KMS-11 (cell line): Measurements from ENCODE around the gene BMAL2.

ENCODE experiments used
- H2AFZ ChIP-seq: fragments of 200-600 bp; sonication (generic); 2 replicates; pipeline ENCODE4 v1.6.1; 2016; ENCODE audit warnings: antibody characterized with exemption, mixed run types, low read depth
- H3K27ac ChIP-seq: fragments of 200-600 bp; sonication (generic); 2 replicates; pipeline ENCODE4 v1.6.1; 2016; ENCODE audit warnings: mild to moderate bottlenecking, mixed run types
- H3K27me3 ChIP-seq: fragments of 200-600 bp; sonication (generic); 2 replicates; pipeline ENCODE4 v1.6.1; 2017; ENCODE audit warnings: mild to moderate bottlenecking, low read depth, mixed run types, moderate library complexity; ENCODE audit not compliant: insufficient read depth
- H3K36me3 ChIP-seq: fragments of 200-600 bp; sonication (generic); 2 replicates; pipeline ENCODE4 v1.6.1; 2017; ENCODE audit warnings: mild to moderate bottlenecking, mixed run types; ENCODE audit not compliant: insufficient read depth
- H3K4me1 ChIP-seq: fragments of 200-600 bp; sonication (generic); 2 replicates; pipeline ENCODE4 v1.6.1; 2016; ENCODE audit warnings: mild to moderate bottlenecking, low read depth, mixed run types; ENCODE audit not compliant: poor library complexity, severe bottlenecking
- H3K4me2 ChIP-seq: fragments of 200-600 bp; sonication (generic); 2 replicates; pipeline ENCODE4 v1.7.0; 2016; ENCODE audit warnings: mild to moderate bottlenecking, mixed run types
- H3K4me3 ChIP-seq: fragments of 200-600 bp; sonication (generic); IDR thresholded peaks from 2 replicates; pipeline ENCODE4 v1.6.1; 2017; ENCODE audit warnings: low read depth, low read length, mixed read lengths; ENCODE audit not compliant: insufficient read depth
- H3K79me2 ChIP-seq: fragments of 200-600 bp; sonication (generic); 2 replicates; pipeline ENCODE4 v1.6.1; 2016; ENCODE audit warnings: low read depth, mixed run types; ENCODE audit not compliant: insufficient read depth
- H3K9ac ChIP-seq: fragments of 200-600 bp; sonication (generic); 2 replicates; pipeline ENCODE4 v1.6.1; 2016; ENCODE audit warnings: mild to moderate bottlenecking, mixed run types
- H4K20me1 ChIP-seq: fragments of 200-600 bp; sonication (generic); 2 replicates; pipeline ENCODE4 v1.6.1; 2016; ENCODE audit warnings: mild to moderate bottlenecking, mixed run types; ENCODE audit not compliant: insufficient read depth
- CTCF ChIP-seq: fragments of 200-600 bp; sonication (generic); conservative IDR thresholded peaks from 2 replicates; pipeline ENCODE4 v1.6.1; 2017; ENCODE audit warnings: low read depth, mild to moderate bottlenecking, antibody characterized with exemption, low read length, moderate library complexity, mixed read lengths

Gene BMAL2

GRCh38 chr12:27300226-27300625 lies 32.4 kb upstream of the BMAL2 start:
- Histone ChIP-seq H3K4me1 (peaks cover 12% of the 10 kb centered on the region), H3K9ac (no peak overlapping the region), H3K27me3 (no peaks in the 10 kb centered on the region), H3K4me2 (no peak overlapping the region), H3K4me3 (no peak overlapping the region), H3K27ac (no peak overlapping the region), H4K20me1 (no peaks in the 10 kb centered on the region), H3K36me3 (no peaks in the 10 kb centered on the region), H3K79me2 (no peaks in the 10 kb centered on the region), H2AFZ (no peak overlapping the region)
- TF ChIP-seq CTCF = no peak

- Histone ChIP-seq H2AFZ (no peak overlapping the region), H3K4me2 (no peak overlapping the region), H3K4me1 (peaks cover 37% of the 10 kb centered on the region), H3K4me3 (no peak overlapping the region), H4K20me1 (no peaks in the 10 kb centered on the region), H3K27me3 (no peaks in the 10 kb centered on the region), H3K79me2 (no peaks in the 10 kb centered on the region), H3K9ac (no peak overlapping the region), H3K36me3 (no peaks in the 10 kb centered on the region; the same call in 1 of the 2 replicates), H3K27ac (no peak overlapping the region)
- no peak for TF ChIP-seq CTCF
Measured at GRCh38 chr12:27303139-27304111, 29.2 kb upstream of the BMAL2 start.

GRCh38 chr12:27304856-27305255 lies 27.8 kb upstream of the BMAL2 start:
- Histone ChIP-seq H3K79me2 (no peaks in the 10 kb centered on the region), H3K9ac (no peak overlapping the region), H3K27ac (no peak overlapping the region; the same call in 1 of the 2 replicates), H3K4me3 (no peak overlapping the region), H3K36me3 (no peaks in the 10 kb centered on the region; the same call in 1 of the 2 replicates), H3K27me3 (no peaks in the 10 kb centered on the region), H3K4me2 (no peak overlapping the region), H4K20me1 (no peaks in the 10 kb centered on the region), H2AFZ (no peak overlapping the region), H3K4me1 (peaks cover 51% of the 10 kb centered on the region)
- no peak for TF ChIP-seq CTCF

- Histone ChIP-seq H2AFZ (no peak overlapping the region), H3K9ac (no peak overlapping the region), H4K20me1 (no peaks in the 10 kb centered on the region), H3K4me3 (no peak overlapping the region), H3K27me3 (no peaks in the 10 kb centered on the region), H3K79me2 (no peaks in the 10 kb centered on the region), H3K27ac (no peak overlapping the region), H3K4me1 (peaks cover 59% of the 10 kb centered on the region), H3K4me2 (0 out of 2 replicates have a peak overlapping the region, but pooled peaks have one; percentile 41), H3K36me3 (no peaks in the 10 kb centered on the region; the same call in 1 of the 2 replicates)
- peak; percentile 51; the same call in 1 of the 2 replicates for TF ChIP-seq CTCF
Measured at GRCh38 chr12:27305673-27306456, 26.8 kb upstream of the BMAL2 start.
